ENCODE measurements around the gene PPP2R5C.

DNA sequence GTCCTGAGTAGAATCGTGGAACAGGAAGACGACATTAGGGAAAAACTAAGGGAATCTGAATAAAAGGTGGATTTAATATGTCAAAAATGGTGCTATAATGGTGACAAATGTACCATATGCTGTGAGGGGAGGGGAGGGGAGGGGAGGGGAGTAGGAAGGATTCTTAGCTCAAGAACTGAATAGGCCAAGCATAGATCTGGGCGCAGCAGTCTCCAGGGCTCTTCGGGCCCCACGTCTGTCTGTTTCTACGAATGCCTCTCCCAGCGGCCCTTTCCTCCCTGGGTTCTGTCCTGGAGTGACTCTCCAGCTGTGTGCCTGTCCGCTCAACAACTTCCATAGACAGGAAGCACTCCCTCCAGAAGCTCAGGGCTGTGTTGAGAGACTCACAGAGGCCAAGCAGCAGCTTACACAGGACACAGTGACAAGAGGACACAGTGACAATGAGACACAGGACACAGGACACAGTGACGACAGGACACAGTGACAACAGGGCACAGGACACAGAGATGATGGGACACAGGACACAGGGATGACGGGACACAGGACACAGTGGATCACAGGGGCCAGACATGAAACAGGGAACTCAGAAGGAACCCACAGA lies 42.4 kb upstream of the PPP2R5C start:
- TF ChIP-seq CTCF (IDR thresholded peaks at IDR 0.05) (no peak), POLR2A (IDR thresholded peaks at IDR 0.05) (no peak)

Measured in testis (tissue), 2 donors.